ENCODE data around the gene SLC26A6.

Gene SLC26A6

GRCh38 chr3:48609088-48610005, 25.9 kb downstream of the SLC26A6 start, which contains the start of gene UQCRC1:
TSS of gene UQCRC1 (minus strand) at chr3:48609646. CDS start at chr3:48609620, 26 bp downstream.
- Histone ChIP-seq H3K9ac (ENCODE audit: low read depth, low read length) (peak within 1 kb of the TSS; percentile 86), H3K36me3 (ENCODE audit: control insufficient read depth, insufficient read depth, low read length) (peaks cover 35% of the 10 kb centered on the region), H3K9me3 (ENCODE audit: control insufficient read depth, insufficient read depth, low read length) (no peaks in the 10 kb centered on the region)

DNA sequence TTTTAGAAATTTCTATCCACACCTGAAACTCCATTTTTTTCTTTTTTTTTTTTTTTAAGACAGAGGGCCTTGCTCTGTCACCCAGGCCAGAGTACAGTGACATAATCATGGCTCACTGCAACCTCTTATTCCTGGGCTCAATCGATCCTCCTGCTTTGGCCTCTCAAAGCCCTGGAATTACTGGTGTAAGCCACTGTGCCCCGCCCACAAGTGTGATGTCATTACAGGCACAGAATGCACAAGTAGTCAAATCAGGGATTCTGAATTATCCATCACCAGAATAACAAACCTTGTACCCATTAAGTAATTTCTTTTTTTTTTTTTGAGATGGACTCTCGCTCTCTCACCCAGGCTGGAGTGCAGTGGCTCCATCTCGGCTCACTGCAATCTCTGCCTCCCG, 27.7 kb downstream of the SLC26A6 start:
- H3K9me3 ChIP-seq (ENCODE audit: control insufficient read depth, insufficient read depth, low read length): no peaks in the 10 kb centered on the region
- H3K27me3 ChIP-seq (ENCODE audit: control insufficient read depth, insufficient read depth, low read length): no peaks in the 10 kb centered on the region
- H3K4me1 ChIP-seq (ENCODE audit: control insufficient read depth, insufficient read depth, low read length): peaks cover 10% of the 10 kb centered on the region
- H3K36me3 ChIP-seq (ENCODE audit: control insufficient read depth, insufficient read depth, low read length): peaks cover 53% of the 10 kb centered on the region
- H3K4me3 ChIP-seq (ENCODE audit: low read depth, low read length): no peak overlapping the region
- H3K9ac ChIP-seq (ENCODE audit: low read depth, low read length): no peak overlapping the region
- H3K27ac ChIP-seq (ENCODE audit: low read depth, low read length): no peak overlapping the region

More at GRCh38 chr3:48609088-48610005, 25.9 kb downstream of the SLC26A6 start, which contains the start of gene UQCRC1:
- Histone ChIP-seq H3K4me3 (ENCODE audit: low read depth, low read length) (peak within 1 kb of the TSS; percentile 91), H3K27ac (ENCODE audit: low read depth, low read length) (peak within 1 kb of the TSS; percentile 89), H3K4me1 (ENCODE audit: control insufficient read depth, insufficient read depth, low read length) (peaks cover 10% of the 10 kb centered on the region), H3K27me3 (ENCODE audit: control insufficient read depth, insufficient read depth, low read length) (no peaks in the 10 kb centered on the region)

GRCh38 chr3:48601622-48601994, 33.7 kb downstream of the SLC26A6 start:
- Histone ChIP-seq H3K27ac (ENCODE audit: low read depth, low read length) (no peak overlapping the region), H3K36me3 (ENCODE audit: control insufficient read depth, insufficient read depth, low read length) (peaks cover 88% of the 10 kb centered on the region), H3K4me3 (ENCODE audit: low read depth, low read length) (no peak overlapping the region), H3K9me3 (ENCODE audit: control insufficient read depth, insufficient read depth, low read length) (no peaks in the 10 kb centered on the region), H3K4me1 (ENCODE audit: control insufficient read depth, insufficient read depth, low read length) (no peaks in the 10 kb centered on the region), H3K9ac (ENCODE audit: low read depth, low read length) (no peak overlapping the region), H3K27me3 (ENCODE audit: control insufficient read depth, insufficient read depth, low read length) (no peaks in the 10 kb centered on the region)

GRCh38 chr3:48600711-48601621, 34.3 kb downstream of the SLC26A6 start:
- Histone ChIP-seq H3K9me3 (ENCODE audit: control insufficient read depth, insufficient read depth, low read length) (no peaks in the 10 kb centered on the region), H3K27ac (ENCODE audit: low read depth, low read length) (no peak overlapping the region), H3K4me1 (ENCODE audit: control insufficient read depth, insufficient read depth, low read length) (peaks cover 4% of the 10 kb centered on the region; the same call in 1 of the 2 replicates), H3K9ac (ENCODE audit: low read depth, low read length) (no peak overlapping the region), H3K27me3 (ENCODE audit: control insufficient read depth, insufficient read depth, low read length) (no peaks in the 10 kb centered on the region), H3K36me3 (ENCODE audit: control insufficient read depth, insufficient read depth, low read length) (peaks cover 82% of the 10 kb centered on the region), H3K4me3 (ENCODE audit: low read depth, low read length) (no peak overlapping the region)

DNA sequence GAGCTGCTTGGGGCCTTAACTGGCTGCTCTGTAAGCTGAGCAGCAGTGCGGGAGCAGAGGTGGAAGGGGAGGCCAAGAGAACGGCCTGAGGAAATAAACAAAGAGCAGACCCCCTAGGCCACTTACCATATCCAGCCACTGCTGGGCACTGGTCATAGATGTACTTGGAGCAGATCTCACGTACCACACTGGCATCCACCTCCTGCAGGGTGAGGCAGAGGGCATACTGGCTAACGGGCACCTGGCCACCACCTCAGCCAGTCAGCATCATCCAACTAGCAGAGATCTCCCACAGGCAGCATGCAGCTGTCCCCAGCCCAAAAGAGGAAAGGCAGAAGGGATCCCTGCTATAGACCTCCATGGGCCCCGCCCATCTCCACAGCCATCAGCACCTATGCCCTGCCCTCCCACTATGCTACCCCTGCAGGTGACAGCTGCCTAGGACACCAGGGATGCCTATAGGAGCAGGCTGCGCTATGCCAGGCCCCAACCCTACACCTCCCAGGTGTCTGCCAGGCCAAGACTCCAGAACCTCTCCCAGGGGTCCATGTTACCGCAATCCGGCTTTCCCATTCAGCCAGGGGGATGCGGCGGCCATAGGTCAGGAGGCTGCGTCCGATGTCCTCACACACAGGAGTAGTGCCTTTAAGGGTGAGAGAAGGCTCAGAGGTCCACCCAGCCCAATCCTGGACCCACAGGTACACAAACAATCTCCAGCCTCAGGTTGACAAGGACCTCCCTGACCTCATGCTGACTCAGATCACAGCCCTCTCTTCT, 35.6 kb downstream of the SLC26A6 start:
- Histone ChIP-seq H3K27ac (ENCODE audit: low read depth, low read length) (no peak overlapping the region), H3K4me3 (ENCODE audit: low read depth, low read length) (no peak overlapping the region), H3K9me3 (ENCODE audit: control insufficient read depth, insufficient read depth, low read length) (no peaks in the 10 kb centered on the region), H3K27me3 (ENCODE audit: control insufficient read depth, insufficient read depth, low read length) (peaks cover 4% of the 10 kb centered on the region; the same call in 1 of the 2 replicates), H3K9ac (ENCODE audit: low read depth, low read length) (no peak overlapping the region), H3K36me3 (ENCODE audit: control insufficient read depth, insufficient read depth, low read length) (peaks cover 69% of the 10 kb centered on the region), H3K4me1 (ENCODE audit: control insufficient read depth, insufficient read depth, low read length) (peaks cover 11% of the 10 kb centered on the region)

DNA sequence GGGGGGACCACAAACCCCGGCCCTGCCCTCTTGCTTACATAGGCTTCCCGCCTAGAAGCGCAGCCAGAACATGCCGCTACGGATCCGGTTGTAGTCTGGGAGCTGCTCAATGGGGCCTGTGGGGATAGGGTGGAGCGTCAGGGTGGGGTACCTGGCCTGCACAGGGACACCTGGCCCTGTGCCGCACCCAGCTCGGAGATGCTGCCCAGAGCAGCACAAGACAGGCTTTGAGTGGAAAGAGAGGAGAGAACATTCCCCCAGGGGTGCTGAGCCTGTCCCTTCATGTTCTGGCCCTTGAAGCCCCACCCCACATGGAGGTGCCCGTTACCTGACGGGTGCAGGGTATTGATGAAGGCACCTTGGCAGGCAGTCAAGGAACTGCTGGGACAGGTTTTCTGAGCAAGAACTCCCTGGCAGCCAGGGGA, 36.2 kb downstream of the SLC26A6 start:
- Histone ChIP-seq H3K27me3 (ENCODE audit: control insufficient read depth, insufficient read depth, low read length) (peaks cover 8% of the 10 kb centered on the region; the same call in 1 of the 2 replicates), H3K27ac (ENCODE audit: low read depth, low read length) (no peak overlapping the region), H3K9ac (ENCODE audit: low read depth, low read length) (no peak overlapping the region), H3K4me1 (ENCODE audit: control insufficient read depth, insufficient read depth, low read length) (peaks cover 15% of the 10 kb centered on the region), H3K4me3 (ENCODE audit: low read depth, low read length) (no peak overlapping the region), H3K36me3 (ENCODE audit: control insufficient read depth, insufficient read depth, low read length) (peaks cover 63% of the 10 kb centered on the region), H3K9me3 (ENCODE audit: control insufficient read depth, insufficient read depth, low read length) (no peaks in the 10 kb centered on the region)

GRCh38 chr3:48598323-48599076, 36.8 kb downstream of the SLC26A6 start:
- H3K4me3 ChIP-seq (ENCODE audit: low read depth, low read length): no peak overlapping the region

DNA sequence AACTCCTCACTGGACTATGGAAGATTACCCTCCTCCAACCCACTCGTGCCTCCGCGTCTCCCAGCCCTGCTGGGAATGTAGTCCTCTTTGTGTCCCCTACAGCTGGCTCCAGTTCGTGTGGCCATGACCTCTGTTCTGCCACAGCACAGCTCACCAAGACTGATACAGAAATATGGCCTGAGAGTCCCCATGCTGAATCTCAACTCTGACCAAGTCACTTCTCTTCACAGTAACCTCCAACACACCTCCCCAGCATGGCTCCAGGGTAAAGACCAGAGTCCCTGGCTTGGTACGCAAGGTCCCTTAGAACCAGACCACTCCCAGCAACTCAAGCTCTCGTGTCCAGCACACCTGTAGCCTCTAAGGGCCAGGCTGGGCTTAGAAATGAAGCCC, 37.9 kb downstream of the SLC26A6 start:
- no peak overlapping the region for H3K4me3 ChIP-seq (ENCODE audit: low read depth, low read length)
- H3K4me1 ChIP-seq (ENCODE audit: control insufficient read depth, insufficient read depth, low read length): peaks cover 16% of the 10 kb centered on the region
- no peaks in the 10 kb centered on the region for H3K9me3 ChIP-seq (ENCODE audit: control insufficient read depth, insufficient read depth, low read length)
- H3K27me3 ChIP-seq (ENCODE audit: control insufficient read depth, insufficient read depth, low read length): peaks cover 8% of the 10 kb centered on the region; the same call in 1 of the 2 replicates
- H3K9ac ChIP-seq (ENCODE audit: low read depth, low read length): no peak overlapping the region
- peak overlapping the region; percentile 21 for H3K27ac ChIP-seq (ENCODE audit: low read depth, low read length)
- H3K36me3 ChIP-seq (ENCODE audit: control insufficient read depth, insufficient read depth, low read length): peaks cover 46% of the 10 kb centered on the region

More at GRCh38 chr3:48598323-48599076, 36.8 kb downstream of the SLC26A6 start:
- H3K27me3 ChIP-seq (ENCODE audit: control insufficient read depth, insufficient read depth, low read length): peaks cover 8% of the 10 kb centered on the region; the same call in 1 of the 2 replicates
- no peak overlapping the region for H3K9ac ChIP-seq (ENCODE audit: low read depth, low read length)
- peaks cover 16% of the 10 kb centered on the region for H3K4me1 ChIP-seq (ENCODE audit: control insufficient read depth, insufficient read depth, low read length)
- H3K36me3 ChIP-seq (ENCODE audit: control insufficient read depth, insufficient read depth, low read length): peaks cover 57% of the 10 kb centered on the region
- H3K27ac ChIP-seq (ENCODE audit: low read depth, low read length): peak overlapping the region; percentile 34
- H3K9me3 ChIP-seq (ENCODE audit: control insufficient read depth, insufficient read depth, low read length): no peaks in the 10 kb centered on the region

DNA sequence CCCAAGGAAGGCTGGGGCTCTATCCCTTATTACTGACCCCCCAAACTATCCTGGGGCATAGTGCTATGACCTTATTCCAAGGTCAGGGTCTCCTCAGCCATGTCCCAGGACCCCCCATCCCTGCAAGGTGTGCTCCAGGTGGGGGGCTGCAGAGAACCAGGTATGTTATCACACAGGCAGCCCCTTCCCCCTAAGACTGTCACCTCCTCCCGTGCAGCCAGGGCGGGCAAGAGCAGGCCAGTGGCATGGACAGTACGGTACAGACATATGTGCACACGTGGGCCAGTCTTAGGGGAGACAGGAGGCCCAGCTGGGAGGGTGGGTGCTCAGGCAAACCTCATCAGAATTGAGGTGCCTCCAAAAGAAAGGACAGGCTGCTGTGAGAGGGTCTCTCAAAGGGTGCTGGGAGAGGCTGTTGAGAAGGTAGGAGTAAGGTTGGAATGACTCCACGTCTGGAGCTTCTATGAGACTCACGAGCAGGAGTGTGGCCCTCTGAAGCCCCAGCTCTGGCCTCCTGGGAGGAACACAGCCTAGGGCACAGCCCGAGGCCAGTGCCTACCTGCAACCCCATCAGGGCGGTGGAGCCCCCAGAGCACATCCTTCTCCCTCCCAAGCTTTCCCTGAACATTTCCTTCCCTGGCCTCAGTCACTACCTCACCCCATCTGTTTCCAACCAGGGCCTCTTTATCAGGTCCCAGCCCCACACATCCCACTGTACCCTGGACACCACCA, 38.4 kb downstream of the SLC26A6 start:
- Histone ChIP-seq H3K9ac (ENCODE audit: low read depth, low read length) (no peak overlapping the region), H3K36me3 (ENCODE audit: control insufficient read depth, insufficient read depth, low read length) (peaks cover 44% of the 10 kb centered on the region), H3K4me3 (ENCODE audit: low read depth, low read length) (no peak overlapping the region), H3K27ac (ENCODE audit: low read depth, low read length) (peak overlapping the region; percentile 80), H3K4me1 (ENCODE audit: control insufficient read depth, insufficient read depth, low read length) (peaks cover 16% of the 10 kb centered on the region), H3K27me3 (ENCODE audit: control insufficient read depth, insufficient read depth, low read length) (peaks cover 8% of the 10 kb centered on the region; the same call in 1 of the 2 replicates), H3K9me3 (ENCODE audit: control insufficient read depth, insufficient read depth, low read length) (no peaks in the 10 kb centered on the region)
